Lower leg skin (tissue), 4 donors: ENCODE measurements around the gene CABLES1. TPM values are rescaled to one million over a fixed set of nuclear protein-coding genes. Genes with fewer than 3 reads are reported as not detected.
"Not testable (repeated sequence)": the region's sequence is repeated elsewhere in the genome, so short reads cannot be mapped to it uniquely, and the experiment has no call there.

Experiments used
- DNase-seq, 2 donors: peaks; one replicate each; pipeline ENCODE4 v3.0.0-alpha.2; 2019; ENCODE audit warnings: low spot score in 2 of 2
- H3K4me3 ChIP-seq: fragments of 200-600 bp; sonication (generic); 2 replicates; pipeline ENCODE4 v1.5.1; 2017; ENCODE audit warnings: mild to moderate bottlenecking, low read depth; ENCODE audit not compliant: poor library complexity, severe bottlenecking
- POLR2A ChIP-seq, 2 donors: fragments of 450-650 bp; IDR thresholded peaks; one replicate each; pipeline ENCODE4 v1.6.1; 2016 to 2017; ENCODE audit warnings: antibody characterized with exemption in 2 of 2, mild to moderate bottlenecking in 1 of 2, moderate library complexity in 1 of 2
- WGBS, 2 donors: methylation state at CpG; one replicate each; pipeline ENCODE4 v1.1.5; 2018; 5-methylcytosine and 5-hydroxymethylcytosine counted together
- intact Hi-C: fragments of 100-400 bp; cut with DNase I; formaldehyde crosslinking; loops from one replicate; pipeline ENCODE4 v1.15.0; 2023; ENCODE audit warnings: low total_unique reads
- total RNA-seq, 4 donors: library from RNA; depleted of rRNA; stranded (reverse); fragments of >200 nt; gene quantifications; one replicate each; pipeline ENCODE4 v1.1.0, GENCODE V29; 2016
- TF ChIP-seq, protein P1 (sequence below), 3 donors: fragments of 450-650 bp; IDR thresholded peaks; one replicate each; pipeline ENCODE4 v1.5.1; 2016; ENCODE audit warnings: antibody characterized with exemption in 3 of 3, mild to moderate bottlenecking in 3 of 3, moderate library complexity in 2 of 3

The CABLES1 gene
- 10 to 100 TPM; 15.0 to 52.5 (median 27.5) TPM for total RNA-seq

GRCh38 chr18:23134780-23135549 is at the start of gene CABLES1:
TSS of gene CABLES1 (plus strand) at chr18:23135485. CDS start at chr18:23135763, 278 bp downstream.
- peak within 1 kb of the TSS; percentile 63 for H3K4me3 ChIP-seq
- WGBS, 2 donors: 5 to 6% methylated on average over 58 to 63 of the region's 67 CpGs
- no peak for TF ChIP-seq POLR2A (IDR thresholded peaks at IDR 0.05)
- TF ChIP-seq, protein P1, sequence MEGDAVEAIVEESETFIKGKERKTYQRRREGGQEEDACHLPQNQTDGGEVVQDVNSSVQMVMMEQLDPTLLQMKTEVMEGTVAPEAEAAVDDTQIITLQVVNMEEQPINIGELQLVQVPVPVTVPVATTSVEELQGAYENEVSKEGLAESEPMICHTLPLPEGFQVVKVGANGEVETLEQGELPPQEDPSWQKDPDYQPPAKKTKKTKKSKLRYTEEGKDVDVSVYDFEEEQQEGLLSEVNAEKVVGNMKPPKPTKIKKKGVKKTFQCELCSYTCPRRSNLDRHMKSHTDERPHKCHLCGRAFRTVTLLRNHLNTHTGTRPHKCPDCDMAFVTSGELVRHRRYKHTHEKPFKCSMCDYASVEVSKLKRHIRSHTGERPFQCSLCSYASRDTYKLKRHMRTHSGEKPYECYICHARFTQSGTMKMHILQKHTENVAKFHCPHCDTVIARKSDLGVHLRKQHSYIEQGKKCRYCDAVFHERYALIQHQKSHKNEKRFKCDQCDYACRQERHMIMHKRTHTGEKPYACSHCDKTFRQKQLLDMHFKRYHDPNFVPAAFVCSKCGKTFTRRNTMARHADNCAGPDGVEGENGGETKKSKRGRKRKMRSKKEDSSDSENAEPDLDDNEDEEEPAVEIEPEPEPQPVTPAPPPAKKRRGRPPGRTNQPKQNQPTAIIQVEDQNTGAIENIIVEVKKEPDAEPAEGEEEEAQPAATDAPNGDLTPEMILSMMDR (IDR thresholded peaks at IDR 0.05): no peak
- intact Hi-C loops: loop anchor here (5.0 to 10.0 kb wide), 2 partner anchors 100 to 242 kb away; no protein-coding TSS in a partner anchor
- peak; percentile 63 to 93 for DNase-seq

GRCh38 chr18:23087352-23087751 is 47.9 kb upstream of the CABLES1 start:
- no peak for TF ChIP-seq POLR2A (IDR thresholded peaks at IDR 0.05)
- TF ChIP-seq, protein P1 (IDR thresholded peaks at IDR 0.05): no peak
- intact Hi-C loops: no loop called here
- no peak for DNase-seq
- 63 to 66% methylated on average over 3 of the region's 3 CpGs for WGBS, 2 donors
- H3K4me3 ChIP-seq: no peak overlapping the region

DNA sequence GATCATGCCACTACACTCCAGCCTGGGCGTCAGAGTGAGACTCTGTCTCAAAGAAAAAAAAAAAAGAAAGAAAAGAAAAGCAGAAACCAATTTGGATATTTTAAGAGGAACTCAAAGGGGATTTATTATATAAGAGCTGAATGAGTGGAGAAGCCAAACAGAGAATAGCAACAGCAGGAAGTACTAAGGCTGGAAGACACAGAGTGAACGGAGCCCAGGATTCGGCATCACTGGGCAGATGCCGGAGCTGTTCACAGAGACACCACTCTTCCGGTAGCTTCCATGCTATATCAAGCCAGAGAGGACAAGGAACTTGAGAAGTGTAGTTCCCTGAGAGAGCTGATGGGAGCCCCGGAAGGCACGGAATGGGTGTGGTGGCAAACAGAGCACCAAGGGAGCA is 47.0 kb upstream of the CABLES1 start:
- 79 to 84% methylated on average over 7 of the region's 7 CpGs for WGBS, 2 donors
- TF ChIP-seq POLR2A (IDR thresholded peaks at IDR 0.05): no peak
- TF ChIP-seq, protein P1 (IDR thresholded peaks at IDR 0.05): no peak
- no peak overlapping the region for H3K4me3 ChIP-seq
- DNase-seq: no peak
- intact Hi-C loops: no loop called here

- intact Hi-C loops, H3K4me3 ChIP-seq, DNase-seq: not testable (repeated sequence)
- WGBS, 2 donors: 53 to 61% methylated on average over 8 of the region's 8 CpGs
These were observed 44.0 kb upstream of the CABLES1 start for GRCh38 chr18:23091017-23091993.

- 94 to 97% methylated on average over 9 of the region's 9 CpGs for WGBS, 2 donors
- H3K4me3 ChIP-seq: no peak overlapping the region
- DNase-seq: no peak
- intact Hi-C loops: no loop called here
- TF ChIP-seq, protein P1 (IDR thresholded peaks at IDR 0.05): no peak
- no peak for TF ChIP-seq POLR2A (IDR thresholded peaks at IDR 0.05)
These were observed 43.2 kb upstream of the CABLES1 start for GRCh38 chr18:23092121-23092520.

DNA sequence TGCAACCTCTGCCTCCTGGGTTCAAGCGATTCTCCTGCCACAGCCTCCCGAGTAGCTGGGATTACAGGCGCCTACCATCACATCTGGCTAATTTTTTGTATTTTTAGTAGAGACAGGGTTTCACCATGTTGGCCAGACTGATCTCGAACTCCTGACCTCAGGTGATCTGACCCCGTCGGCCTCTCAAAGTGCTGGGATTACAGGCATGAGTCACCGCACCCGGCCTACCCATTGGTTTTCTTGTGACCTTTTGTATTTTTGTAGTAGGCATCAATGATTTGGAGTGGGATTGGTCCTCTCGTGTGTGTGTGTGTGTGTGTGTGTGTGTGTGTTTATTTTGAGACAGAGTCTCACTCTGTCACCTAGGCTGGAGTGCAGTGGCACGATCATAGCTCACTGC is 42.2 kb upstream of the CABLES1 start:
- WGBS, 2 donors: 89 to 92% methylated on average over 10 of the region's 10 CpGs
- intact Hi-C loops, DNase-seq: not testable (repeated sequence)

More for the DNA sequence above, 42.2 kb upstream of the CABLES1 start:
- not testable (repeated sequence) for H3K4me3 ChIP-seq
